ENCODE measurements around the gene CIB2. TPM values are rescaled to one million over a fixed set of nuclear protein-coding genes. Genes with fewer than 3 reads are reported as not detected.

CIB2 gene
- total and polyA plus RNA-seq, 9 donors: 1.7 to 12.4 (median 8.8) TPM

- no peak for DNase-seq
- intact Hi-C loops (cut with DNase I): no loop called here
- Histone ChIP-seq H3K4me1 (ENCODE audit: insufficient read depth) (peaks cover 38% of the 10 kb centered on the region), H3K27me3 (no peaks in the 10 kb centered on the region), H3K36me3 (no peaks in the 10 kb centered on the region), H3K9me3 (no peaks in the 10 kb centered on the region), H3K27ac (peak overlapping the region in 1 of 2 donors; percentile 54), H3K4me3 (no peak overlapping the region)
- 40 to 42% (median 42%) methylated on average over 2 of the region's 2 CpGs for WGBS, 3 donors
- no peak for TF ChIP-seq POLR2A (IDR thresholded peaks at IDR 0.05)
- TF ChIP-seq CTCF (IDR thresholded peaks at IDR 0.05): no peak
- TF ChIP-seq EP300 (IDR thresholded peaks at IDR 0.05): no peak
These were observed 74.5 kb downstream of the CIB2 start for GRCh38 chr15:78056714-78057269.

- H3K27me3 ChIP-seq: no peaks in the 10 kb centered on the region
These were observed 75.1 kb downstream of the CIB2 start for GRCh38 chr15:78055919-78056713.

GRCh38 chr15:78054966-78055365 is 76.3 kb downstream of the CIB2 start:
- intact Hi-C loops (cut with DNase I): no loop called here
- no peak overlapping the region for H3K4me3 ChIP-seq
- DNase-seq: no peak
- 89 to 97% (median 94%) methylated on average over 1 of the region's 1 CpG for WGBS, 3 donors
- H3K9me3 ChIP-seq: no peaks in the 10 kb centered on the region
- H3K27me3 ChIP-seq: no peaks in the 10 kb centered on the region
- no peaks in the 10 kb centered on the region for H3K36me3 ChIP-seq
- no peak overlapping the region for H3K27ac ChIP-seq
- TF ChIP-seq POLR2A (IDR thresholded peaks at IDR 0.05): no peak
- TF ChIP-seq CTCF (IDR thresholded peaks at IDR 0.05): no peak
- no peak for TF ChIP-seq EP300 (IDR thresholded peaks at IDR 0.05)
- H3K4me1 ChIP-seq (ENCODE audit: insufficient read depth): peaks cover 37% of the 10 kb centered on the region

More at GRCh38 chr15:78055919-78056713, 75.1 kb downstream of the CIB2 start:
- TF ChIP-seq EP300 (IDR thresholded peaks at IDR 0.05) (no peak), CTCF (IDR thresholded peaks at IDR 0.05) (no peak), POLR2A (IDR thresholded peaks at IDR 0.05) (no peak)
- intact Hi-C loops (cut with DNase I): no loop called here
- Histone ChIP-seq H3K36me3 (no peaks in the 10 kb centered on the region), H3K27ac (no peak overlapping the region), H3K4me3 (no peak overlapping the region), H3K9me3 (no peaks in the 10 kb centered on the region), H3K4me1 (ENCODE audit: insufficient read depth) (peaks cover 37% of the 10 kb centered on the region)
- DNase-seq: no peak
- WGBS, 3 donors: 42 to 48% (median 44%) methylated on average over 2 of the region's 2 CpGs

Small RNAs within 50 kb of the gene (small RNA-seq; reads per million reads assigned to genes)
- not detected for gene RF00092

Other genes starting within 250 kb of the CIB2 start
- 100 to 1,000 TPM in 4 of 7 donors, 10 to 100 TPM in 3; 42.3 to 146 (median 115) TPM for gene TBC1D2B, start 53.7 kb downstream of the CIB2 start, total RNA-seq
- 100 to 1,000 TPM in 1 of 2 donors, 10 to 100 TPM in 1; 53.3 to 122 TPM for gene TBC1D2B, start 53.7 kb downstream of the CIB2 start, polyA plus RNA-seq
- not detected for gene SH2D7, start 38.9 kb downstream of the CIB2 start, total RNA-seq
- gene SH2D7, start 38.9 kb downstream of the CIB2 start, polyA plus RNA-seq: not detected
- 10 to 100 TPM; 26.8 to 82.4 (median 63.8) TPM for gene IDH3A, start 17.9 kb upstream of the CIB2 start, total RNA-seq
- gene IDH3A, start 17.9 kb upstream of the CIB2 start, polyA plus RNA-seq: 10 to 100 TPM; 19.4 to 58.6 TPM
- gene ACSBG1, start 103.1 kb upstream of the CIB2 start, total RNA-seq: 1 to 10 TPM in 1 of 7 donors, under 1 TPM in 4, not detected in 2; 0.15 to 2.2 (median 0.57) TPM
- under 1 TPM; 0.30 to 0.45 TPM for gene ACSBG1, start 103.1 kb upstream of the CIB2 start, polyA plus RNA-seq
- 10 to 100 TPM in 4 of 7 donors, 1 to 10 TPM in 3; 4.9 to 18.0 (median 12.2) TPM for gene DNAJA4, start 133.1 kb upstream of the CIB2 start, total RNA-seq
- gene DNAJA4, start 133.1 kb upstream of the CIB2 start, polyA plus RNA-seq: 10 to 100 TPM in 1 of 2 donors, 1 to 10 TPM in 1; 7.3 to 23.7 TPM
- gene SKIC8, start 168.2 kb upstream of the CIB2 start, total RNA-seq: 10 to 100 TPM; 38.1 to 52.3 (median 43.5) TPM
- gene SKIC8, start 168.2 kb upstream of the CIB2 start, polyA plus RNA-seq: 10 to 100 TPM; 51.3 to 63.5 TPM
- under 1 TPM in 1 of 7 donors, not detected in 6; 0.56 TPM for gene CRABP1, start 208.9 kb upstream of the CIB2 start, total RNA-seq
- gene CRABP1, start 208.9 kb upstream of the CIB2 start, polyA plus RNA-seq: 1 to 10 TPM in 1 of 2 donors, under 1 TPM in 1; 0.40 to 2.7 TPM